RWPE1 (cell line): ENCODE data around the gene PAFAH1B1.
"Not testable (repeated sequence)": the region's sequence is repeated elsewhere in the genome, so short reads cannot be mapped to it uniquely, and the experiment has no call there.

Experiments used
- CTCF ChIA-PET: fragments of 350-600 bp; sonication (Branson Sonifier 250); formaldehyde crosslinking; extraction: SDS; loops from one replicate; lab custom pipeline; 2021; lab: Yijun Ruan, JAX
- POLR2A ChIA-PET: fragments of 400-600 bp; formaldehyde crosslinking; extraction: SDS; loops from one replicate; lab custom pipeline; 2020; ENCODE audit warnings: antibody characterized with exemption; ENCODE audit not compliant: low non-redundant PET; lab: Yijun Ruan, JAX
- DNase-seq: peaks from one replicate; pipeline ENCODE4 v3.0.0; 2012; ENCODE audit warnings: low spot score
- H3K27ac ChIP-seq: fragments of 450-650 bp; 2 replicates; pipeline ENCODE4 v1.5.1; 2017
- CTCF ChIP-seq: fragments of 450-650 bp; conservative IDR thresholded peaks from 2 replicates; pipeline ENCODE4 v1.5.1; 2017; ENCODE audit warnings: low read depth, mild to moderate bottlenecking

Gene PAFAH1B1

GRCh38 chr17:2672026-2672425 lies 78.6 kb downstream of the PAFAH1B1 start:
- no peak for TF ChIP-seq CTCF
- no peak for DNase-seq
- ChIA-PET POLR2A (no interaction called here), CTCF (interaction anchor here (0.5 kb wide), 1 partner anchor 158 kb away, joined by 4 read pairs; no protein-coding TSS in a partner anchor)
- no peak overlapping the region for H3K27ac ChIP-seq

- H3K27ac ChIP-seq, POLR2A ChIA-PET, CTCF ChIA-PET, DNase-seq: not testable (repeated sequence)
These were observed 85.8 kb downstream of the PAFAH1B1 start for GRCh38 chr17:2679247-2679646.

GRCh38 chr17:2680961-2681360 lies 87.5 kb downstream of the PAFAH1B1 start:
- no peak for TF ChIP-seq CTCF
- DNase-seq, result no peak
- ChIA-PET POLR2A (no interaction called here), CTCF (interaction anchor here (0.6 kb wide), 1 partner anchor 179 kb away, joined by 5 read pairs; no protein-coding TSS in a partner anchor)
- H3K27ac ChIP-seq, result no peak overlapping the region

- H3K27ac ChIP-seq, result no peak overlapping the region
- POLR2A ChIA-PET, result no interaction called here
These were observed 88.2 kb downstream of the PAFAH1B1 start for GRCh38 chr17:2681650-2682049.

GRCh38 chr17:2682176-2682938 lies 88.9 kb downstream of the PAFAH1B1 start:
- DNase-seq, result no peak
- ChIA-PET POLR2A (no interaction called here), CTCF (interaction anchor here (0.6 kb wide), 1 partner anchor 313 kb away, joined by 3 read pairs; no protein-coding TSS in a partner anchor)

More at GRCh38 chr17:2681650-2682049, 88.2 kb downstream of the PAFAH1B1 start:
- CTCF ChIA-PET, result no interaction called here
- no peak for DNase-seq
- TF ChIP-seq CTCF, result no peak

GRCh38 chr17:2683912-2684311 lies 90.5 kb downstream of the PAFAH1B1 start:
- no peak for DNase-seq
- TF ChIP-seq CTCF, result no peak
- CTCF ChIA-PET, result no interaction called here
- no peak overlapping the region for H3K27ac ChIP-seq
- POLR2A ChIA-PET, result no interaction called here

More at GRCh38 chr17:2682176-2682938, 88.9 kb downstream of the PAFAH1B1 start:
- TF ChIP-seq CTCF, result no peak
- H3K27ac ChIP-seq, result no peak overlapping the region

GRCh38 chr17:2684549-2684948 lies 91.1 kb downstream of the PAFAH1B1 start:
- ChIA-PET POLR2A (no interaction called here), CTCF (no interaction called here)
- no peak for TF ChIP-seq CTCF
- no peak for DNase-seq
- H3K27ac ChIP-seq, result no peak overlapping the region
